ENCODE results near the gene CAPN14.
A peak's percentile ranks its signal among the peaks of the same experiment; 100 is the strongest.

- TF ChIP-seq HOXC10 (CRISPR knock-in tag; IDR thresholded peaks at IDR 0.05) (no peak), CTCF (tag by site-specific recombination; IDR thresholded peaks at IDR 0.05) (peak; percentile 81), ZNF701 (tag by site-specific recombination; IDR thresholded peaks at IDR 0.05) (no peak), ZBTB44 (tag by site-specific recombination; IDR thresholded peaks at IDR 0.05) (no peak), ZNF629 (tag by site-specific recombination; IDR thresholded peaks at IDR 0.05) (no peak), ZNF274 (IDR thresholded peaks at IDR 0.05; ENCODE audit: low read length) (no peak), ZNF274 (tag by site-specific recombination; IDR thresholded peaks at IDR 0.05; ENCODE audit: borderline replicate concordance) (no peak), REST (tag by site-specific recombination; IDR thresholded peaks at IDR 0.05) (no peak), ZNF707 (tag by site-specific recombination; IDR thresholded peaks at IDR 0.05) (no peak), ZNF571 (tag by site-specific recombination; IDR thresholded peaks at IDR 0.05) (no peak), ZSCAN5A (tag by site-specific recombination; IDR thresholded peaks at IDR 0.05) (no peak), ZNF248 (tag by site-specific recombination; IDR thresholded peaks at IDR 0.05) (no peak)
- TF ChIP-seq, protein P1, sequence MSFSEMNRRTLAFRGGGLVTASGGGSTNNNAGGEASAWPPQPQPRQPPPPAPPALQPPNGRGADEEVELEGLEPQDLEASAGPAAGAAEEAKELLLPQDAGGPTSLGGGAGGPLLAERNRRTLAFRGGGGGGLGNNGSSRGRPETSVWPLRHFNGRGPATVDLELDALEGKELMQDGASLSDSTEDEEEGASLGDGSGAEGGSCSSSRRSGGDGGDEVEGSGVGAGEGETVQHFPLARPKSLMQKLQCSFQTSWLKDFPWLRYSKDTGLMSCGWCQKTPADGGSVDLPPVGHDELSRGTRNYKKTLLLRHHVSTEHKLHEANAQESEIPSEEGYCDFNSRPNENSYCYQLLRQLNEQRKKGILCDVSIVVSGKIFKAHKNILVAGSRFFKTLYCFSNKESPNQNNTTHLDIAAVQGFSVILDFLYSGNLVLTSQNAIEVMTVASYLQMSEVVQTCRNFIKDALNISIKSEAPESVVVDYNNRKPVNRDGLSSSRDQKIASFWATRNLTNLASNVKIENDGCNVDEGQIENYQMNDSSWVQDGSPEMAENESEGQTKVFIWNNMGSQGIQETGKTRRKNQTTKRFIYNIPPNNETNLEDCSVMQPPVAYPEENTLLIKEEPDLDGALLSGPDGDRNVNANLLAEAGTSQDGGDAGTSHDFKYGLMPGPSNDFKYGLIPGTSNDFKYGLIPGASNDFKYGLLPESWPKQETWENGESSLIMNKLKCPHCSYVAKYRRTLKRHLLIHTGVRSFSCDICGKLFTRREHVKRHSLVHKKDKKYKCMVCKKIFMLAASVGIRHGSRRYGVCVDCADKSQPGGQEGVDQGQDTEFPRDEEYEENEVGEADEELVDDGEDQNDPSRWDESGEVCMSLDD (tag by site-specific recombination; IDR thresholded peaks at IDR 0.05), result peak; percentile 58; the same call in 1 of the 2 replicates
Observed at GRCh38 chr2:31138037-31138962, 79.0 kb downstream of the CAPN14 start, which contains the start of gene GALNT14.
